BLaER1 treated with 17β-estradiol and CSF1 and Interleukin-3, amounts not matched to agents 10 nM and 100 nM (cell line): ENCODE data around the gene INSRR.

Experiments
- H3K27ac ChIP-seq, 11 experiments: shearing (Covaris generic); formaldehyde crosslinking; 2 replicates each; pipeline ENCODE4 v1.8.1; 2022
- H3K27me3 ChIP-seq, 11 experiments: shearing (Covaris generic); formaldehyde crosslinking; 2 replicates each; pipeline ENCODE4 v1.8.1; 2022
- H3K36me3 ChIP-seq, 11 experiments: shearing (Covaris generic); formaldehyde crosslinking; 2 replicates each; pipeline ENCODE4 v1.8.1; 2022
- H3K4me1 ChIP-seq, 10 experiments: shearing (Covaris generic); formaldehyde crosslinking; 2 replicates each; pipeline ENCODE4 v1.8.1; 2022
- H3K4me2 ChIP-seq, 11 experiments: shearing (Covaris generic); formaldehyde crosslinking; 2 replicates each; pipeline ENCODE4 v1.8.1; 2022
- H3K4me3 ChIP-seq, 10 experiments: shearing (Covaris generic); formaldehyde crosslinking; 2 replicates each; pipeline ENCODE4 v1.8.1; 2022
- H3K9ac ChIP-seq, 11 experiments: shearing (Covaris generic); formaldehyde crosslinking; 2 replicates each; pipeline ENCODE4 v1.8.1; 2022
- H3K9me3 ChIP-seq, 11 experiments: shearing (Covaris generic); formaldehyde crosslinking; replicated peaks in 1 of 11; 2 replicates each; pipeline ENCODE4 v1.8.1; 2022
- H4K20me1 ChIP-seq, 11 experiments: shearing (Covaris generic); formaldehyde crosslinking; 2 replicates each; pipeline ENCODE4 v1.8.1; 2022
- Cebpa-rat ChIP-seq, 11 experiments: shearing (Covaris generic); IDR thresholded peaks; 2 replicates each; pipeline ENCODE4 v1.8.1; 2022

INSRR gene

GRCh38 chr1:156889802-156890580 lies 31.1 kb upstream of the INSRR start:
- peak overlapping the region in 9 of 11 experiments; percentile 6 to 67 (median 44); a peak in 15 of 22 replicates for H3K4me2 ChIP-seq
- no peaks in the 10 kb centered on the region for H3K9me3 ChIP-seq
- H3K36me3 ChIP-seq = no peaks in the 10 kb centered on the region
- no peak overlapping the region for H3K4me3 ChIP-seq
- no peak overlapping the region for H3K27ac ChIP-seq
- 0 out of 22 replicates have a peak overlapping the region, but pooled peaks of 1 of the 11 experiments have one; percentile 10 for H3K9ac ChIP-seq
- H4K20me1 ChIP-seq = no peaks in the 10 kb centered on the region; a peak in 1 of 22 replicates
- no peak for TF ChIP-seq Cebpa-rat (IDR thresholded peaks at IDR 0.05)
- peaks cover 26 to 45% (median 40%) of the 10 kb centered on the region in 11 experiments for H3K27me3 ChIP-seq
- peaks cover 19 to 74% (median 43%) of the 10 kb centered on the region in 10 experiments for H3K4me1 ChIP-seq

GRCh38 chr1:156887734-156888133 lies 28.8 kb upstream of the INSRR start:
- no peaks in the 10 kb centered on the region for H3K36me3 ChIP-seq
- no peaks in the 10 kb centered on the region for H3K9me3 ChIP-seq
- TF ChIP-seq Cebpa-rat (IDR thresholded peaks at IDR 0.05) = no peak
- H3K27me3 ChIP-seq = peaks cover 4 to 23% (median 18%) of the 10 kb centered on the region in 11 experiments
- no peaks in the 10 kb centered on the region; a peak in 1 of 22 replicates for H4K20me1 ChIP-seq
- no peak overlapping the region for H3K27ac ChIP-seq
- H3K4me2 ChIP-seq = peak overlapping the region in 3 of 11 experiments; percentile 18 to 37 (median 21); a peak in 5 of 22 replicates
- H3K9ac ChIP-seq = no peak overlapping the region; a peak in 1 of 22 replicates
- H3K4me1 ChIP-seq = peaks cover 4 to 62% (median 24%) of the 10 kb centered on the region in 10 experiments
- no peak overlapping the region for H3K4me3 ChIP-seq

- H4K20me1 ChIP-seq = no peaks in the 10 kb centered on the region; a peak in 1 of 22 replicates
- H3K4me3 ChIP-seq = no peak overlapping the region
- H3K9me3 ChIP-seq = no peaks in the 10 kb centered on the region
- H3K36me3 ChIP-seq = no peaks in the 10 kb centered on the region
- H3K27me3 ChIP-seq = peaks cover 0 to 18% (median 14%) of the 10 kb centered on the region in 11 experiments; a peak in 18 of 22 replicates
- H3K4me1 ChIP-seq = peaks cover 0 to 58% (median 21%) of the 10 kb centered on the region in 10 experiments; a peak in 15 of 20 replicates
- peak overlapping the region in 3 of 11 experiments; percentile 18 to 37 (median 21); a peak in 4 of 22 replicates for H3K4me2 ChIP-seq
- no peak overlapping the region for H3K27ac ChIP-seq
- TF ChIP-seq Cebpa-rat (IDR thresholded peaks at IDR 0.05) = no peak
- no peak overlapping the region for H3K9ac ChIP-seq
Measured at GRCh38 chr1:156887317-156887716, 28.4 kb upstream of the INSRR start.

GRCh38 chr1:156886583-156887281 lies 27.8 kb upstream of the INSRR start:
- no peak overlapping the region for H3K4me3 ChIP-seq

GRCh38 chr1:156885880-156886355 lies 27.0 kb upstream of the INSRR start:
- Histone ChIP-seq H4K20me1 (no peaks in the 10 kb centered on the region; a peak in 1 of 22 replicates), H3K4me3 (no peak overlapping the region), H3K4me2 (peak overlapping the region in 3 of 11 experiments; percentile 34 to 59 (median 46); a peak in 3 of 22 replicates), H3K36me3 (no peaks in the 10 kb centered on the region), H3K9ac (0 out of 22 replicates have a peak overlapping the region, but pooled peaks of 1 of the 11 experiments have one; percentile 16), H3K4me1 (peaks cover 0 to 62% (median 21%) of the 10 kb centered on the region in 10 experiments; a peak in 14 of 20 replicates), H3K9me3 (no peaks in the 10 kb centered on the region), H3K27ac (no peak overlapping the region), H3K27me3 (peaks cover 0 to 4% (median under 1%) of the 10 kb centered on the region in 11 experiments; a peak in 8 of 22 replicates)
- no peak for TF ChIP-seq Cebpa-rat (IDR thresholded peaks at IDR 0.05)

More at GRCh38 chr1:156886583-156887281, 27.8 kb upstream of the INSRR start:
- Histone ChIP-seq H3K27me3 (peaks cover 0 to 13% (median 9%) of the 10 kb centered on the region in 11 experiments; a peak in 14 of 22 replicates), H3K9me3 (no peaks in the 10 kb centered on the region), H3K4me2 (peak overlapping the region in 8 of 11 experiments; percentile 4 to 59 (median 37); a peak in 12 of 22 replicates), H3K9ac (no peak overlapping the region), H3K36me3 (no peaks in the 10 kb centered on the region), H3K27ac (no peak overlapping the region), H3K4me1 (peaks cover 0 to 58% (median 21%) of the 10 kb centered on the region in 10 experiments; a peak in 14 of 20 replicates), H4K20me1 (no peaks in the 10 kb centered on the region; a peak in 1 of 22 replicates)
- no peak for TF ChIP-seq Cebpa-rat (IDR thresholded peaks at IDR 0.05)

- no peak for TF ChIP-seq Cebpa-rat (IDR thresholded peaks at IDR 0.05)
Measured at GRCh38 chr1:156885314-156885713, 26.4 kb upstream of the INSRR start.

GRCh38 chr1:156884560-156885184 lies 25.8 kb upstream of the INSRR start:
- Histone ChIP-seq H3K4me2 (peak overlapping the region in 3 of 11 experiments; percentile 0 to 23 (median 2); a peak in 1 of 22 replicates), H3K9me3 (no peaks in the 10 kb centered on the region), H3K36me3 (no peaks in the 10 kb centered on the region), H3K4me1 (peaks cover 0 to 64% (median 19%) of the 10 kb centered on the region in 10 experiments; a peak in 14 of 20 replicates), H3K4me3 (no peak overlapping the region), H3K27me3 (no peaks in the 10 kb centered on the region), H4K20me1 (no peaks in the 10 kb centered on the region; a peak in 1 of 22 replicates), H3K27ac (no peak overlapping the region), H3K9ac (no peak overlapping the region; a peak in 2 of 22 replicates)
- no peak for TF ChIP-seq Cebpa-rat (IDR thresholded peaks at IDR 0.05)

More at GRCh38 chr1:156885314-156885713, 26.4 kb upstream of the INSRR start:
- no peaks in the 10 kb centered on the region for H3K36me3 ChIP-seq
- H4K20me1 ChIP-seq = no peaks in the 10 kb centered on the region; a peak in 1 of 22 replicates
- H3K4me2 ChIP-seq = peak overlapping the region in 1 of 11 experiments; percentile 59; a peak in 1 of 22 replicates
- H3K27ac ChIP-seq = no peak overlapping the region
- no peak overlapping the region for H3K4me3 ChIP-seq
- H3K9ac ChIP-seq = 0 out of 22 replicates have a peak overlapping the region, but pooled peaks of 1 of the 11 experiments have one; percentile 16
- H3K9me3 ChIP-seq = no peaks in the 10 kb centered on the region
- peaks cover 0 to 68% (median 23%) of the 10 kb centered on the region in 10 experiments; a peak in 14 of 20 replicates for H3K4me1 ChIP-seq
- H3K27me3 ChIP-seq = no peaks in the 10 kb centered on the region

- H3K9ac ChIP-seq = no peak overlapping the region; a peak in 1 of 22 replicates
- H4K20me1 ChIP-seq = no peaks in the 10 kb centered on the region; a peak in 1 of 22 replicates
- no peaks in the 10 kb centered on the region for H3K27me3 ChIP-seq
- no peaks in the 10 kb centered on the region for H3K36me3 ChIP-seq
- TF ChIP-seq Cebpa-rat (IDR thresholded peaks at IDR 0.05) = no peak
- H3K27ac ChIP-seq = no peak overlapping the region
- peaks cover 0 to 57% (median 16%) of the 10 kb centered on the region in 10 experiments; a peak in 14 of 20 replicates for H3K4me1 ChIP-seq
- H3K9me3 ChIP-seq = no peaks in the 10 kb centered on the region
- H3K4me3 ChIP-seq = no peak overlapping the region
- 0 out of 22 replicates have a peak overlapping the region, but pooled peaks of 2 of the 11 experiments have one; percentile 0 to 23 for H3K4me2 ChIP-seq
Measured at GRCh38 chr1:156883919-156884318, 25.0 kb upstream of the INSRR start.
